ENCODE data around the gene POU2F2.

DNA sequence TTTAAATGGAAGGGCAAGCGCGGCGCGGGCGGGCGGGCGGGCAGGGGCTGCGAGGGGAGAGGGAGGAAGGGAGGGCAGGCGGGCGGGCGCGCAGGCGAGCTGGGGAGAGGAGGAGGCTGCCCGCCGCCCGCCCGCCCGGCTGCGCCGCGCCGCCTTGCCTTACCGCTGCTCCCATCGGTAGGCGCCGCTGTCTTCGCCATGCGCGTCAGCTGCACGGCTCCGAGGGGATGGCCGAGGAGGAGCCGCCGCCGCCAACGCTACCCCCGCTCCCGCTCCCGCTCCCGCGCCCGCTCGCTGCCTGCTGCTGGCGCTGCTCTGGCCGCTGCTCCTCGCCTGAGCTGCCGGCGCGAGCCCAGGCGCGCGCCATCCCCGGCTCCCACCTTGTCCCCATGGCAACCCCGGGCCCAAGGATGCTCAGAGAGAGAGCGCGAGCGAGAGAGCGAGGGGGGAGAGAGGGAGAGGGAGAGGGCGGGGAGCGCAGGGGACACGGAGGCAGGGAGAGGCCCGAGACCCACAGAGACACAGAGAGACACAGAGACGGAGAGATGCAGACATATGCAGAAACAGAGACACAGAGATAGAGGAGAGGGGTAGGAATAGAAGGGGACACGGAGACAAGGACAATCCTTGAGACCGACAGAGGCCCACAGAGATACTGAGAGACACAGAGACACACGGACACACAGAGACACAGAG is 44.9 kb upstream of the POU2F2 start:
- TF ChIP-seq BCOR (IDR thresholded peaks at IDR 0.05) (no peak), NCOR1 (IDR thresholded peaks at IDR 0.05) (no peak)
- TF ChIP-seq, protein P1, sequence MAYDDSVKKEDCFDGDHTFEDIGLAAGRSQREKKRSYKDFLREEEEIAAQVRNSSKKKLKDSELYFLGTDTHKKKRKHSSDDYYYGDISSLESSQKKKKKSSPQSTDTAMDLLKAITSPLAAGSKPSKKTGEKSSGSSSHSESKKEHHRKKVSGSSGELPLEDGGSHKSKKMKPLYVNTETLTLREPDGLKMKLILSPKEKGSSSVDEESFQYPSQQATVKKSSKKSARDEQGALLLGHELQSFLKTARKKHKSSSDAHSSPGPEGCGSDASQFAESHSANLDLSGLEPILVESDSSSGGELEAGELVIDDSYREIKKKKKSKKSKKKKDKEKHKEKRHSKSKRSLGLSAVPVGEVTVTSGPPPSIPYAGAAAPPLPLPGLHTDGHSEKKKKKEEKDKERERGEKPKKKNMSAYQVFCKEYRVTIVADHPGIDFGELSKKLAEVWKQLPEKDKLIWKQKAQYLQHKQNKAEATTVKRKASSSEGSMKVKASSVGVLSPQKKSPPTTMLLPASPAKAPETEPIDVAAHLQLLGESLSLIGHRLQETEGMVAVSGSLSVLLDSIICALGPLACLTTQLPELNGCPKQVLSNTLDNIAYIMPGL (CRISPR knock-in tag; IDR thresholded peaks at IDR 0.05) = no peak

Measured in K562 (cell line).